IPS DF 19.7 (cell line): ENCODE data around the gene CEL.
"Not testable (repeated sequence)": the region's sequence is repeated elsewhere in the genome, so short reads cannot be mapped to it uniquely, and the experiment has no call there.

ENCODE experiments used
- DNase-seq: peaks from one replicate; pipeline ENCODE4 v3.0.0-alpha.2; 2013; ENCODE audit warnings: low read depth, low spot score

The CEL gene

DNA sequence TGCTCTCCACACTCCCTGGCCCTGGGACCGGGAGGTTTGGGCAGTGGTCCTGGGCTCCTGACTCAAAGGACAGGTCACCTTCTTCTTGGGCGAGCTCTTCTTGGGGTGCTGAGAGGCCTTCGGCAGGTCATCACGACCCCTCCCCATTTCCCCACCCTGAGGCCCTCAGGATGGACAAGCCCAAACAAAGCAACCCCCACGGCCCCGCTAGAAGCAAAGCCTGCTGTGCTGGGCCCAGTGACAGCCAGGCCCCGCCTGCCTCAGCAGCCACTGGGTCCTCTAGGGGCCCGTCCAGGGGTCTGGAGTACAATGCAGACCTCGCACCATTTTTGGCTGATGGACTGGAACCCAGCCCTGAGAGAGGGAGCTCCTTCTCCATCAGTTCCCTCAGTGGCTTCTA, 21.9 kb downstream of the CEL start:
- not testable (repeated sequence) for DNase-seq

DNA sequence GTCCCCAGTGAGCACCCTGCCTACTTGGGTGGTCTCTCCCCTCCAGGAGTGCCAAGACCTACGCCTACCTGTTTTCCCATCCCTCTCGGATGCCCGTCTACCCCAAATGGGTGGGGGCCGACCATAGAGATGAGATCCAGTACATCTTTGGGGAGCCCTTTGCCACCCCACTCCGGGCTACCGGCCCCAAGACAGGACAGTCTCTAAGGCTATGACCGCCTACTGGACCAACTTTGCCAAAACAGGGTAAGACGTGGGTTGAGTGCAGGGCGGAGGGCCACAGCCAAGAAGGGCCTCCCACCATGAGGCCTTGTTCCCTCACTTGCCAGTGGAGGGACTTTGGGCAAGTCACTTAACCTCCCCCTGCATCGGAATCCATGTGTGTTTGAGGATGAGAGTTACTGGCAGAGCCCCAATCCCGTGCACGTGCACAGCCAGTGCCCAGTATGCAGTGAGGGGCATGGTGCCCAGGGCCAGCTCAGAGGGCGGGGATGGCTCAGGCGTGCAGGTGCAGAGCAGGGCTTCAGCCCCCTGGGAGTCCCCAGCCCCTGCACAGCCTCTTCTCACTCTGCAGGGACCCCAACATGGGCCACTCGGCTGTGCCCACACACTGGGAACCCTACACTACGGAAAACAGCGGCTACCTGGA, 24.6 kb downstream of the CEL start:
- not testable (repeated sequence) for DNase-seq

DNA sequence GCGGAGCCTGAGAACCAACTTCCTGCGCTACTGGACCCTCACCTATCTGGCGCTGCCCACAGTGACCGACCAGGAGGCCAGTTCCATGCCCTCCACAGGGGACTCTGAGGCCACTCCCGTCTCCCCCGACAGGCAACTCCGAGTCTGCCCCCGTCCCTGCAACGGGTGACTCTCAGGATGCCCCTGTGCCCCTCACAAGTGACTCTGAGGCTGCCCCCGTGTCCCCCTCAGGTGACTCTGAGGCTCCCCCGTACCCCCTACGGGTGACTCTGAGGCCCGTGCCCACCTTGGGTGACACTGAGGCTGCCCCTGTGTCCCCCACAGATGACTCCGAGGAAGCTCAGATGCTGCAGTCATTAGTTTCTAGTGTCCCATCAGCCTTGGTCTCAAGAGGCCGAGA, 25.1 kb downstream of the CEL start:
- DNase-seq: no peak

DNA sequence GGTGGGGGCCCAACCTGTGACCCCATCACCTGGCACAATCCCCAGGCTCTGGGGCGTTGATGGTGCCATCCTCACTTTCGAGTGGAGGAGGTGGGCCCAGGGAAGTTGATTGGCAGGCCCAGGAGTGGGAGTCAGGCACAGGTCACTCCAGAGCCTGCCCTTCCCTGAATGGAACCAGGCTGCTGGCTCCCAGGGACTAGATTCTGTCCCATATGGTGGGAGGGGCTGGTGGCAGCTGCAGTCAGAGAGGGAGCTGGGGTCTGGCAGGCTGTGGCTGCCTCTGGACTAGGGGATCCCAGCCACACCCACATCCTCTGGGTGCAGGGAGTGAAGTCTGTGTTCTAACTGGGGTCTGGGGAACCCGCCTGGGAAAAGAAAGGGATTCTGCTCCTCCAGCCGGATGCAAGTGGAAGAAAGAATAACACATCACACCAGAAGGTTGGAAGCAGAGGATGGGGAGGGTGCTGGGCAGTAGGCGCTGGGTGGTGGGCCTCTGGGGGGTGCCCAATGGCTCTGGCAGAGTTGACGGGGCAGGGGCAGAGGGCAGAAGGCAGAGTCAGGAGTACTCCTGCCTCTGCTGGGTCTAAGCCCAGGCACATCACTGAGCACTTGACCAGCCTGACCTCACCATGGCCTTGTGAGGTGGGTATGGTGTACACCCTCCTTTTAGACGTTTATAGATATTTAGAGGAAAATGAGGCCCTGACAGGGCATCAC, 25.8 kb downstream of the CEL start:
- no peak for DNase-seq

DNA sequence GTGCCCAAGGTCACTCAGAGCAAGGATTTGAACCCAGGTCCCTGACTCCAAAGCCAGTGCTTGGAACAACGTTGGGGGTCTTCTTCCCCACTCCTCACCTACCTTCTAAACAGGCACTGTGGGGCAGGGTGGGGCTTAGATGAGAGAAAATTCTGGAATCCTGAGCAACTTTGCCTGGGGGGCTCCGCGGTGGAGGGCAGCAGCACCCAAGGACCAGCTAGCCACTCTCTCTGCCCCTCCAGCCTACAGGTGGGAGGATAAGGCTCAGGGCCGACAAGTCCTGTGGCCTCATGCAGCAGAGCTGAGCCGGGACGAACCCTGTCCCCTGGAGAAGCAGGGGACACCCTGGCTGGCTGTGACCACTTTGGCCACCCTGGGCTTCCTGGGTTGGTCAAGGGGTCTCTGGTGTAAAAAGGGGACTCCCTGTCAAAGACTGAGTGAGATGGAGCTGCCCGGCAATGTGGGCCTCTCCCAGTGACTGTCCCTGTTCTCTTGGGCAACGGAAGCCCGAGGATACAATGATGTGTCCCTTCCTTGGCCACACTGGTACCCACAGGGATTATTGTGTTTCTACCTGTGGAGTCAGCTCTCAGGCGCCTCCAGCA, 26.5 kb downstream of the CEL start:
- DNase-seq: no peak

DNA sequence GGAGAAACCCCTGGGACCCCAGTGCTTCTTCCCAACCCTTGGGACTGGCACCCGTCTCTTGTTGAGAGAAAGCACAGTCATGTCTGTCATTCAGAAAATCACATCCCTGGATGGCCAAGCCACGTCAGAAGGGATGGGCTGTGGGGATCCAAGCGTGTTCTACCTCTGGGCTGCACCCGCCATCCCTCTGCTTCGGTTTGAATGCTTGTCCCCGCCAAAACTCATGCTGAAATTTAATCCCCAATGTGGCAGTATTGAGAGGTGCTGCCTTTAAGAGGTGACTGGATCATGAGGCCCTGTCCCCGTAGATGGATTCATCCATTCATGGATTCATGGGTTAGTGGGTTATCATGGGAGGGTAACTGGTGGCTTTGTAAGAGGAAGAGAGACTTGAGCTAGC, 27.0 kb downstream of the CEL start:
- DNase-seq: no peak

DNA sequence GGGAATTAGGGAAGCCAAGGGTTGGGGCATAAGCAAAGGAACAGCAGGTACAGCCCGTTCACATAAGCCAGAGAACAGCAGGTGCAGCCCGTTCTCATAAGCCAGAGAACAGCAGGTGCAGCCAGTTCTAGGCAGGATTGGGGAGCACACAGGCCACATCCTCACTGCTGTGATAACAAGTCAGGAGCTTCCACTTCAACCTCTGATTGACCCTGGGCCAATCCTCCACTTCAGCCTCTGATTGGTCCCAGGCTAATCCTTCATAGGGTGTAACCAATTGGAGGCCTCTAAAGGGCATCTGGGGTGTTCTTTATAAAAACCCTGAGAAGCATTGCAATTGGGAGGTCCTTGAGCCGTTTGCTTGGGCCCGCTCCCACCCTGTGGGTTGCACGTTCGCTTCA, 27.5 kb downstream of the CEL start:
- DNase-seq: no peak

DNA sequence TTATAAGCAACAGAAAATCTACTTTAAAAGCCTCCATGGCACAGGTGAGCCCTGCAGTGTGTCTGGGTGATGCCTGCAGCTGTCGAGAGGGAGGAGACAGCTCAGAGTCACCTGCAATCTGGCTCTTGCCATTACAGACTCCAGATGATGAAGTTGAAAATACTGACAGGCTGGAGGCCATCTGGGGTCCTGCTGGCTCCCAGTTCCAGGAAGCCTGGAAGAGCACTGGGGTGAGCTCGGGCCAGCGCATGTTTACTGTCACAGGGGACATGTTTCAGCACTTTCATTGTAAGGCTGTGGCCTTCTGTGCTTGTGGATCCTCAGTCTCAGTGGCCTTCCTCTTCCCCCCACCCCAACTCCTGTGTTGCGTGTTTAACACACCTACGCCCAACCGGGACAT, 28.4 kb downstream of the CEL start:
- DNase-seq: no peak

DNA sequence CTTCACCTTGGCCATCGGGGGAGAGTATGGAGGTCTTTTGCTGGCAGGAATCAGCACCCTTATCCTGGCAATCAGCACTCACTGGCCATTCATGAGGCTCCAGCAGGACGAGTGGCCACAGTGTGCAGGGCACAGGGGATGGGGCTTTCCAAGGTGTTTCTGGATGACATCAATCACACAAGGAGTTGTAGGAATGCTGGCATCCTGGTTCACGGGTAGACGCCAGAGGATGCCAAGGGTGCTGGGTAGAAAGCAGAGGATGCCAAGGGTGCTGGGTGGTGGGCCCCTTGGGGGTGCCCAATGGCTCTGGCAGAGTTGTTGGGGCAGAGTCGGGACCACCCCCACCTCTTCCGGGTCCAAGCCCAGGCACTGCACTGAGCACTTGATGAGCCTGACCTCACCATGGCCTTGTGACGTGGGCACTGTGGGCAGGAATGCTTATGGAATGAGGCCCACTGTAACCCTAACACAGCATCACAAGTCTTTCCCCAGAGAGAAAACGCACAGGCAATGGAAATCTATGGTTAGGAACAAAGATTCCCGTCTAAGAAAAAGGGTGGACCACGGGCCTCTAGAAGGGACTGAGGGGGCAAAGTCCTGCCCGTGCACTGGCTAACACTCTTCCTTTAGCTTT, 29.1 kb downstream of the CEL start:
- no peak for DNase-seq

DNA sequence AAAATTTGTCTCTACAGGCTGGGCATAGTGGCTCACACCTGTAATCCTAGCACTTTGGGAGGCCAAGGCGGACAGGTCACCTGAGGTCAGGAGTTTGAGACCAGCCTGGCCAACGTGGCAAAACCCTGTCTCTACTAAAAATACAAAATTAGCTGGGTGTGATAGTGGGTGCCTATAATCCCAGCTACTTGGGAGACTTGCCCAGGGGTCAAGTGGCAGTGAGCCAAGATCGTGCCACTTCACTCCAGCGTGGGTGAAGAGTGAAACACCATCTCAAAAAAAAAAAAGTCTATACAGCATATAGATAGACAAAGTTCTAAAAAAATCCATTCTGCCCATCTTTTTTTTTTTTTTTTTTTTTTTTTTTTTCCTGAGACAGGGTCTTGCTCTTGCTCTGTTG, 32.6 kb downstream of the CEL start:
- DNase-seq: not testable (repeated sequence)

DNA sequence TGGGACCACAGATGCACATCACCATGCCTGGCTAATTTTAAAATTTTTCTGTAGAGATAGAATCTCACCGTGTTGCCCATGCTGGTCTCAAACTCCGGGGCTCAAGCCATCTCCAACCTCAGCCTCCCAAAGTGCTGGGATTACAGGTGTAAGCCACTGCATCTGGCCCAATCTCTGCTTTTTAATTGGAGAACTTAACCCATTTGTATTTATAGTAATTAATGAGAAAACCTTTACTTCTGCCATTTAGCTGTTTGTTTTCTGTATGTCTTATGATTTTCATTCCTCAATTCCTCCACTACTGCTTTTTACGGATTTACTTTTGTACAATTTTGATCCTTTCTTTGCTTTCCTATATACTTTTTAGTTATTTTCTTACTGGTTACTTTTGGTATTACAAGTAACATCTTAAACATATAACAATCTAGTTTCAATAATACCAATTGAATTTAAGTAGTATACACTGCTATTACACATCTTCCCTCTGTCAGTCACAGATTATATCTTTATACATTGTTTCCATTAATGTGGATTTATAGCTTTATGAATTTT, 33.1 kb downstream of the CEL start:
- no peak for DNase-seq

DNA sequence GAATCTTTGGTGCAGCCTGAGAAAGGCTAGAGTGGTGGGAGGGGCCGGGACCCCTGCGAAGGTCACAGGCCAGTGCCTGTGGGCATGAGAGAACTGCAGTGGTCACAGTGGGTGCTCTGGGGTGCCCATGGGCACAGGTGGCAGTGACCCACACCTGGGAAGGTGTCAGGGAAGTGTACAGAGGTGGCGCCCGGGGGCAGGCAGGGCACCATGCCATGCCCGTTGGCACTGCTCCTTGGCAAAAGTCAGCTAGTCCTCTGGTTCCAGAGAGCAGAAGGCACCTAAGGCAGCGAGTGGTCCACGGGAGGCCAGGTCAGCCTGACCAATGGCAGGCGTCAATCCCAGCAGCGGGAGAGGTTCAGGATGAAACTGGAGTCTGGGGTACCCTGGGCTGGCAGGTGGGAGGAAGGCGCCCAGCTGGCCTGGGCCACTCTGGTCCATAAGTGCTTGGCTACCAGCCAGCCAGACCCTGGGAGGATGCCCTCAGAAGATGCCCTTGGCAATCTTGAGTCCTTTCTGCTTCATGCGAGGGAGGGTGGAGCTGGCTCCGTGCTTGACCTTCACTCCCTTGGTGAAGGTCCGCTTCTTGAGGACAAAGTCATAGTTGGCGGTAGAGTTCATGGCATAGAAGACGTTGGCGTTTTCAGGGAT, 36.4 kb downstream of the CEL start:
- no peak for DNase-seq

DNA sequence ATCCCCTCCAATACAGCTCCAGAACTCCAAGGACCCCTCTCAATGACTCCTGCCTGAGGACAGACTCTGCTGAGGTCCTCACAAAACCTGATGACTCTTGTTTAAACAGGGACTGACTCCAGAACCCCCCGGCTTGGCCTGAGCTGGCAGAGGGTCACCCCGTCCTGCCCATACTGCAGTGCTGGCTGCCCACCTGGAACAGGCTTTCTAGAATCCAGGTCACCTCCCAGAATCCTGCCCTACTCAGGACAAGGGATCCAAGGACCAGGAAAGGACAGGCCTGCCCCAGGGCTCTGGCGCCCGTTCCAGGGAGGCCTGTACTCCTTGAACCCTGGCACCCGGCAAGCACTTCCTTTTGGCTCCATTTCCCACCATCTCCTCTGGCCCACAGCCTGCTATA, 37.1 kb downstream of the CEL start:
- DNase-seq: no peak

DNA sequence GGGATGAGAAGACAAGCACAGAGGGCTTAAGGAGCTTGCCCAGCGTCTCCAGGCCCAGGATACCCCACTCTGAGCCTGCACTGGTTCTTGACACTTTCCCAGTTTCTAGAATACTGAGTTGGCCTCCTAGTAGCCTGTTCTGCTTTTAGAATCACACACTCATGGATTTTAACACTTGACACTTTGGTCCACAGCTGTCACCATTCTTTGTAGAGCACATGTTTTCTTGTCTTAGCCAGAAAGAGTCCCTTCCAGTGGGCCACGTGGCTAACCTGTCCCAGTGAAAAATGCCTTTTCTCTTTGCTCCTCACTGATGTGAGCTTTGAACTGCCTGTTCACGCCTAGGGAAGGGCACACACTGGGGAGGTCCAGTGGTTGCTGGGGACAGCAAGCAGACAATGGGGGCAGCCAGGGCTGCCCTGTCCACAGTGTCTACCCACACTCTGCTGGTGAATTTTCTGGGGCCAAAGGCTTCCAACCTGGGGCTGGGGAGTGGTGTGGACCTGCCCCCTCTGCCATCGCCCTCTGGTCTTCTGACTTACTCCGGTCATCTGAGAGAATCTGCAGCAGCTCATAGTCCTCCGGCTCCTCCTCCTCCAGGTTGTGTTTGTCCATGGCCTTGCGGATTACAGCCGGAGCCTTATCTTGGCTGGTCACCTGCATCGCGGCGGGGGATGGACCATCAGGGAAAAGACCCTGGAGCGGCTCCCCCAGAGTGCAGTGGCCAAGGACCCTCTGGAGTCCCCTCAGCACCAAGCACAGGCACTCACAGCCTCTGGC, 38.1 kb downstream of the CEL start:
- DNase-seq: no peak

DNA sequence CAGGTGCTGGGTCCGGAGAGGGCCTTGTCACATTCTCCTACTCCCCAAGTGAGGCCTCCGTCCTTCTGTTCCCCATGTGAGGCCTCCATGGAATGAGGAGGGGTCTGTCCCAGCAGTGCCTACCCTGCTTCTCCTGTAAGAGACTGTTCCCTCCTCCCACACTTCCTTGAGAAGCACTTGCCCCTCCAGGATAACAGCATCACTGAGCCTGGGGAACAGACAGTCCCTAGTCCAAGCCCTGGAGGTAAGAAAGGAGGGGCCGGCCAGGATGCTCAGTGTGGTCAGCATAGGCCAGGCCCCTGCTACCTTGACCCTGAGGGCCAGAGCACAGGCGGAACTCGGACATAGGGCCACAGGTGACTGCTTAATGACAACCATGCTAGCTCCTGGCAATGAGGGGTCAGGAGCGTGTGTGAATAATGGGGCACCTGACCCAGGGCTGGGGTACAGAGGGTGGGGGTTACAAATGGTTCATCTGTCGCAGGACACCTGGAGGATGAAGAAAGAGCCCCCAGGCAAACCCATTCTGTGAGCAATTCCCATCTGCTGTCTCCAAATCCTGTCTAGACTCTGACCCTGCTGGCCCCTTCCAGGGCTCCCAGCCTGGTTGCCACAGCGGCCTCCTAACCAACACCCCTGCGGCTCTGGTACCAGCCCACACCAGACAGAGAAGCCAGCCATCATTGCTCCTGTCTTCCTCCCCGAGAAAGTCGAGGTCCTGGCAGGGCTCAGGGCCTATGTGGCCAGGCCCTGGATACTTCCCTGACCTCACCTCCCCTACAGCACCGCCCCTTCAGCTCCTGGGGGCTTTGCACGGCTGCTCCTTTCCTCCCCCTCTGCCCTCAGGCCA, 39.0 kb downstream of the CEL start:
- no peak for DNase-seq

DNA sequence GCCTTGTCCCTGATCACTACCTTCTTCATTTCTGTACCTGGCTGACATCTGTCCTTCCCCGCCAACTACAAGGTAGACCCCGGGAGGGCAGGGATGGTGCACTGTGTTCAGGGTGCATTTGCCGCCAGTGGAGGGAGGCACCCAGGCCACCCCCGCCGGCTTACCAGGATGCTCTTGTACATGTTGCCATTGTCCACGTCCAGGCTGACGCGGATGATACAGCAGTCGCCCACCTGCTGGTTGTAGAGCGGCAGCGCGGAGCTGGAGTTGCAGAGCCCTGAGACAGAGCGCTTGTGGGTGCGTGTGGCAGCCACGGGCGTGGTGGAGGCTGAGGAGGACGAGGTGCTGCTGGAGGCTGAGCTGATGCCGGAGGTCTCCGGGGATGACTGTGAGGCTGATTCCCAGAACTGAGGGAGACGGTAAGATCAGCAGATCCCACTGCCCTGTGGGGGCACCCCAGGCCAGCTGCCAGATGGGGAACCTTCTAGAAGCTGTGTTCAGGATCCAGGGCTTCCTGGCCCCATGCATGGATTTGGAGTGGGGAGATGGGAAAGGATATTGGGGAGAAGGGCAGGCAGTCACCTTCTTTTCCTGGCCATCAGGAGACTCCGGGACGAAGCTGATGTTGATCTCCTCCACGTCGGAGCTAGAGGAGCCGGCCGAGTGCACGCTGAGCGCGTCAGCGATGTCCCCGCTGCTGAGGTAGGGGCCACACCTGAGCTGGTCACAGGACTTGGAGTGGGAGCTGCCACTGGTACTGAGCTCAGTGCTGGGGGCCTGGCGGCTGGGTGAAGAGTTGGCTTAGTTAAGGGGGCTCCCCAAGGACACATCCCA, 39.8 kb downstream of the CEL start:
- no peak for DNase-seq

DNA sequence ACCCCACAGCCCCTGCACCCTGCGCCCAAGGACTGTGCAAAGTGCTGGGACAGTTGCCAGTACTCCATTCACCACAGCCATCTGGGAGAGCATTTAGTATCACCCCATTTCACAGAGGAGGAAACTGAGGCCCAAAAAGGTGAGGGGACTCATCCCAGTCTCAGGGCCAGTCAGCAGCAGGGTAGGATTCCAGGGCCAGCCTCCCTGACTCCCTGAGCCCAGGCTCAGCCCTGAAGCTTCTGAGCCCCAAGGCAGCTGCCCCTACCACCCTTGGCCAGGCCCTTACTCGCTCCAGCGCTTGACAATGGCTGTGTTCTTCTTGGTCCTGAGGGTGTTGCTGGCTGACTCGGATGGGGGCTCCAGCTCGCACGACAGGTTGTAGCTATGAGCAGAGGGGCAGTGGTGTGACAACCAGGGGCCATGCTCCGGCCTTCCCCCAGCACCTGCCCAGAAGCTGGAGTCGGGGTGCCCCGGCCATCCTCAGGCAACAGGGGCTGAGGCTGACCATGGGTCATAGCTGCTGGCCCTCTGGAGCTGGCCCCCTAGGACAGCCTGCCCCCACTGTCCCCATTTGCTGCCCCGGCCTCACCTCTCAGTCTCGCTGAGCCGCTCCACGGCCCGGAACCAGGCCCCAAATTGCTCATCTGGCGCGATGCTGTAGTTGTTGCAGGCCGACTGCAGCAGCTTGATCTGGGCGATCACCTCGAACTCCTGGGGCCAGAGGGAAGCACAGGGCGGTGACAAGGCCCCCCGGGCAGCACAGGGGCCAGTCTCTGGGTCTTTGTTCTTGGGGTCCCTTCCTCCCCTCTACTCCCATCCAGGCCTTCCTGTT, 40.6 kb downstream of the CEL start:
- DNase-seq: no peak
